C4-2B (cell line): ENCODE measurements around the gene KNOP1.

Experiments used
- H3K27ac ChIP-seq: fragments of 450-650 bp; 2 replicates; pipeline ENCODE4 v1.5.1; 2017
- ZFX ChIP-seq: fragments of 450-650 bp; IDR thresholded peaks from 2 replicates; pipeline ENCODE4 v1.6.1; 2017
- TF ChIP-seq, protein P1 (sequence below): fragments of 450-650 bp; conservative IDR thresholded peaks from 2 replicates; pipeline ENCODE4 v1.5.1; 2017; ENCODE audit warnings: mild to moderate bottlenecking

Gene KNOP1

GRCh38 chr16:19717314-19717713 is 713 bp downstream of the KNOP1 start:
- TF ChIP-seq ZFX, result no peak
- TF ChIP-seq, protein P1, sequence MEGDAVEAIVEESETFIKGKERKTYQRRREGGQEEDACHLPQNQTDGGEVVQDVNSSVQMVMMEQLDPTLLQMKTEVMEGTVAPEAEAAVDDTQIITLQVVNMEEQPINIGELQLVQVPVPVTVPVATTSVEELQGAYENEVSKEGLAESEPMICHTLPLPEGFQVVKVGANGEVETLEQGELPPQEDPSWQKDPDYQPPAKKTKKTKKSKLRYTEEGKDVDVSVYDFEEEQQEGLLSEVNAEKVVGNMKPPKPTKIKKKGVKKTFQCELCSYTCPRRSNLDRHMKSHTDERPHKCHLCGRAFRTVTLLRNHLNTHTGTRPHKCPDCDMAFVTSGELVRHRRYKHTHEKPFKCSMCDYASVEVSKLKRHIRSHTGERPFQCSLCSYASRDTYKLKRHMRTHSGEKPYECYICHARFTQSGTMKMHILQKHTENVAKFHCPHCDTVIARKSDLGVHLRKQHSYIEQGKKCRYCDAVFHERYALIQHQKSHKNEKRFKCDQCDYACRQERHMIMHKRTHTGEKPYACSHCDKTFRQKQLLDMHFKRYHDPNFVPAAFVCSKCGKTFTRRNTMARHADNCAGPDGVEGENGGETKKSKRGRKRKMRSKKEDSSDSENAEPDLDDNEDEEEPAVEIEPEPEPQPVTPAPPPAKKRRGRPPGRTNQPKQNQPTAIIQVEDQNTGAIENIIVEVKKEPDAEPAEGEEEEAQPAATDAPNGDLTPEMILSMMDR, result no peak

DNA sequence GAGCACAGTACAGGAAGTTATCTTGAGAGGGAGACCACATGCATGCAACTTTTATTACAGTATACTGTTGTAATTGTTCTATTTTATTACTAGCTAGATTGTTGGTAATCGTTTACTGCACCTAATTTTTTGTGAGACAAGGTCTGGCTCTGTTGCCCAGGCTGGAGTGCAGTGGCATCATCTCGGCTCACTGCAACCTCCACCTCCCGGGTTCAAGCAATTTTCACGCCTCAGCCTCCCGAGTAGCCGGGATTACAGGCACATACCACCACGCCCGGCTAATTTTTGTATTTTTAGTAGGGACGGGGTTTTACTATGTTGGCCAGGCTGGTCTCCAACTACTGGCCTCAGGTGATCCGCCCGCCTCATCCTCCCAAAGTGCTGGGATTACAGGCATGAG is 1.3 kb downstream of the KNOP1 start:
- peak overlapping the region; percentile 85 for H3K27ac ChIP-seq

More at GRCh38 chr16:19717314-19717713, 713 bp downstream of the KNOP1 start:
- peak overlapping the region; percentile 85 for H3K27ac ChIP-seq

GRCh38 chr16:19716183-19716582 is 1.8 kb downstream of the KNOP1 start:
- H3K27ac ChIP-seq, result peak overlapping the region; percentile 85
- TF ChIP-seq, protein P1, result no peak
- TF ChIP-seq ZFX, result no peak

- peak overlapping the region; percentile 85 for H3K27ac ChIP-seq
- no peak for TF ChIP-seq ZFX
- TF ChIP-seq, protein P1, result no peak
Observed at GRCh38 chr16:19715566-19715965, 2.5 kb downstream of the KNOP1 start.

DNA sequence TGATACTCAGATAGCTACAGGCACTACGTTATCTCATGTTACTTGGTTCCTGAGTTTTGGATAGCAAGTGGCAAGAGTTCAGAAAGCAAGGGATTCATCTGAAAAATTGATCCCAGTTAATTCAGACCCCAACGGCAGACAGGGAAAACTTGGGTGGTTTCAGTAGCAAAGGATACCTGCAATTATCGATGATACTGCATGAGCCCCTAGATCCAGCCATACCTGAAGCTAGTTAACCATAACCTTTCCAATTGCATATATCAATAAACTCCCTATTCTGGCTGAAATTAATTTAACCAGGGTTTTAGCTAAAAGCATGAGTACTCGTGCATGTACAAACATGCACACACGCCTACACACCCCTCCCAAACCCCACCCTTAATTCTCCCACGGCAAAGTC is 4.3 kb downstream of the KNOP1 start:
- TF ChIP-seq, protein P1, result no peak
- TF ChIP-seq ZFX, result no peak
- H3K27ac ChIP-seq, result no peak overlapping the region

DNA sequence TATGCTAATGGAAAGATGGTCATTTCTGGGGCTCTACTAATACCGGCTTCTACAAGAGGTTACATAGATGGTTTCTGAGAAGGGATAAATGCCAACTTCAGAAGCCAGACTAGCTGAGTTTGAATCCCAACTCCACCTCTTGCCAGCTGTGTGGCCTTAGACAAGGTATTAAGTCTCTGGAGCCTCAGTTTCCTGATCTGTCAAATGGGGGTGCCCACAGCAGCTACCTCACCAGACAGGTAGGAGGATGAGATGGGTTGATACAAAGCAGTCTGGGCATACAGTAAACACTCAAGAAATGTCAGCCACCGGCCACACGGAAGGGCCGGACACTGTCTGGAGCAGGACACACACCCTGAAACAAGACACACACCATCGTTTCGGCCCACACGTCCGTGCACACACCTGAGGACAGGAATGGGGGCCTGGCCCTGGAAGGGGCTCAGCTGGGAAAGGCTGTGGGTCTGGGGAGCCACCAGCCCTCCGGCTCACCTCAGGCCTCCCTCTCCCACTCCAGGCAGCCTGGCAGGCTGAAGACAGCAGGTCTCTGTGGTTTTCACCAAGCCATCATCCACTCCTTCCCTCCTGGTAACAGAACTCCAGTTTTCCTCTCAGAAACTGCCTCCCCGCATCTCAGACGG is 5.5 kb downstream of the KNOP1 start:
- H3K27ac ChIP-seq, result no peak overlapping the region
- no peak for TF ChIP-seq ZFX
- TF ChIP-seq, protein P1, result no peak

DNA sequence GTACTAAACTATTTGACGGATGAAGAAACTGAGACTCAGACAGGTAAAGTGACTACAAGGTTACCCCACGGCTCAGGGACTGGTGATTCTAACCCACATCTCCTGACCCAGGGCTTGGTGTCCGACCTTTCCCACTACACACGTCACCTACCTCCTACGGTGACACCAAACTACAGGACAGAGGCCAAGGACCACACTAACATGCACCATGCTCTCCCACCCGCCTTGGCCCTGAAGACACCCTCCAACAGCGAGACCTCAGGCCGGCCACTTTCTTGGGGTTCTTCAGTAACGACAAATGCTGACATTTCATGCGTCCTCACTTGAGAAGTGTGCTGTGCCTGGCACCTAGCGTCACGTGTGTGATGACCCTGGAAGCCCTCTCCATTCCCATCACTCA is 6.4 kb downstream of the KNOP1 start:
- TF ChIP-seq, protein P1, result no peak
- TF ChIP-seq ZFX, result no peak
- no peak overlapping the region for H3K27ac ChIP-seq

DNA sequence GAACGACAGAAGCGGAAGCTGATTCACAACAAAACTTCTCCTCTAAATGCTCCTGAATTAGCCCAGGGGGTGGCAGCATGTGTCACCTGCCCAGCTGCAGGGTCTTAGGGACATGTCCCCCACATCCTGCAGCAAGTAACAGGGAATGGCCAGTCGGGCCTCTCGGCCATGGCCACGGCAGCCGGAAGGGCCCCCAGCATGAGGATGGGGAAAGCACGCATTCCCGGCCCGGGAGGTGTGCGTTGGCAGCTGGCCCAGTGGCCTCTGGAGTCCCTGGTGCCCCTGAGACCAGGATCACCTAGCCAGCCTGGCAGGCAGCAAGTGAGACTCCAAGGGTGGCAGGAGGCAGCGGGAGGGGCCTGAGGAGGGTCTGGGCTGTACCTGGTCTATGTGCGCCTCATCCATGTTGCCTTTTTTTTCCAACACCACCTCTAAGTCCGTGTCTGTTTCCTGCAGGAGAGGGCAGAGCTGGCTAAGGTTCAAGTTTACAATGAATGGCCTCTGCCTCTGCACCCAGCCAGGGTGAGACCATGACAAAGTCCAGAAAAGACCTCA is 7.0 kb downstream of the KNOP1 start:
- TF ChIP-seq, protein P1, result no peak
- no peak for TF ChIP-seq ZFX
- no peak overlapping the region for H3K27ac ChIP-seq
